HG03469 (cell line): Measurements from ENCODE around the gene CENPP.

Source experiments
- ATAC-seq: cut with Tn5 transposase; IDR thresholded peaks from one replicate; pipeline ENCODE4 v1.9.1; 2021; ENCODE audit warnings: mild to moderate bottlenecking, moderate library complexity, moderate number of reproducible peaks; ENCODE audit not compliant: unreplicated experiment

The CENPP gene

GRCh38 chr9:92312887-92313623 is 12.7 kb upstream of the CENPP start:
- ATAC-seq: no peak

DNA sequence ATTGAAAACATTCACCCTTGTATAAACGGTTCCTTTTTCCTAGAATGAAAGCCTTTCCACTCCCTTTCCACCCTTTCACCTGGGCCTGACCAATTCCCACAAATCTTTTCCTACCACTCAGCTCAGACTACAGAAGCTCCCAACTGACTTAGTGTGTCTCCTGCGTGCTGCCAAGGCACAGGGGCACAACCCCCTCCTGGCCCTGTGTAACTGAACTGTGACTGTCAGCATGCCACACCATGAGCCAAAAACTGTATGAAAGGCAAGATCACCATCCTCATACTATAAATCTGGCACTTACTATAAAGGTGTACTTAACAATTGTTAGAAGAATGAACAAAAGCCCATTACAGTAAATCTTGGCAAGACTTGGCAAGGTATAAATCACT is 12.1 kb upstream of the CENPP start:
- no peak for ATAC-seq

- ATAC-seq: no peak
These were observed 10.3 kb upstream of the CENPP start for GRCh38 chr9:92315456-92315855.

DNA sequence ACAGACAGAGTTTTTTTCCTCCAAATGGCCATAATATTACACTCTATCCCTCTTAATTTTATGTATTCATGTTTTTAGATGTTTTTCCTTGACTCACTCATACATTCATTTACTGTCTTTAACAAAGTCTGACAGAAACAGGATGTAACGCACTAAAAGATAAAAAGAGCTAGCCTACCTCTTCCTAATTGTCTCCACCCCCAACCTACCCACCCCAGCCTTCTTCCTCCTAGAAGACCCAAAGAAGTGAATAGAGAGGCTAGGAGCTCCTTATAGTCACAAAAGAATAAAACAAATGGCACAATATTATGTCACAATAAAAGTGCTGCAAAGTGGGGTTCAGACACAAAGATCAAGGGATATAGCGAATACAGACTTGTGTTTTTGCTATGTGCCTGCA is 1.3 kb upstream of the CENPP start:
- ATAC-seq: no peak

GRCh38 chr9:92324889-92325268 is 874 bp upstream of the CENPP start:
- ATAC-seq: no peak

GRCh38 chr9:92325991-92326500 is 293 bp downstream of the CENPP start:
- no peak for ATAC-seq

DNA sequence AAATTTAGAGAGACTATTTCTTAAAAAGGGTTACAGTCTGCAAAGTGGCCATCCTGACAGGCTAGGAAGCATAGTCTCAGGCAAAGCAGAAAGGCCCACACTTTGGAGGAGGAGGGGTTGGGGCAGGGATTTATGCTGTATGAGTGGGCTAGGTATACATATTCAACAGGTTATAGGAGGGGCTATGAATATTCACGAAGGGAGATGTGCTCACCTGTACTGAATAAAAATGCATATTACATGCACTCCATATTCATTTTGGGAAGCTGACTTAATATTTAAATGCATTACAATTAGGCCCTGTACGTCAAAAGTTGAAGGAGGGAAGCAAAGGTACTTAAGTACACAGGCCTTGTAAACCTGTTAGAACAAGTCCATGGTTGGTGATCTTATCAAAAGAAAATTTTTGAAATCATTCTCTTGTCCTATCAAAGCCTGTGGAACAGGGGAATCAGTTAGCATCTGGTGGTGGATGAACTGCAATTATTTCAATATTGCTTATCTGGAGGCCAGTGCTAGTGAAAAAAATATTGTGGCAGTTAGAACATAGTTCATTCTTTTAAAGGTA is 1.6 kb downstream of the CENPP start:
- no peak for ATAC-seq

- ATAC-seq: no peak
These were observed 2.5 kb downstream of the CENPP start for GRCh38 chr9:92328225-92328624.

DNA sequence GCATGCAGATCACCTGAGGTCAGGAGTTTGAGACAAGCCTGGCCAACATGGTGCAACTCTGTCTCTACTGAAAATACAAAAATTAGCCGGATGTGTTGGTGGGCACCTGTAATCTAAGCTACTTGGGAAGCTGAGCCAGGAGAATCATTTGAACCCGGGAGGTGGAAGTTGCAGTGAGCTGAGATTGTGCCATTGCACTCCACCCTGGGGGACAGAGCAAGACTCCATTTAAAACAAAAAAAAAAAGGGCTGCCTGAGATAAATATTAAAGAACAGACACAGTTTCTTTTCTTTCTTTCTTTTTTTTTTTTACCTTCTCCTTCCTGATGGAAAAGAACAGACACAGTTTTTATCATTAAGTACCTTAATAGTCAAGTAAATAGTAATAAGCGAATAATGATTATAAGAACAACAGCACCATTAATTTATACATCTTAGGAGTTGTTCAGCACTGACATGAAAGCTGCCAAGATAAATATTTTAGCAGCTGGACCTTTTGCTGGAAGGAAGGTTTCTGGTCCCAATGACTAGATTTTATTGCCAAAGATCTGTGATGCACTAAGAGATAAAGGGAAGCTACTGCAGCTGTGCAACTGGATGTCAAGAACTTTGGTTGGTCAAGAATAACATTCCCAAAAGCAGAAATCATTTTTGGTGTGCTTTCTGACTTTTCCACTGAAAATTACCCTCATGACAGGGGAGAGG is 7.0 kb downstream of the CENPP start:
- no peak for ATAC-seq

DNA sequence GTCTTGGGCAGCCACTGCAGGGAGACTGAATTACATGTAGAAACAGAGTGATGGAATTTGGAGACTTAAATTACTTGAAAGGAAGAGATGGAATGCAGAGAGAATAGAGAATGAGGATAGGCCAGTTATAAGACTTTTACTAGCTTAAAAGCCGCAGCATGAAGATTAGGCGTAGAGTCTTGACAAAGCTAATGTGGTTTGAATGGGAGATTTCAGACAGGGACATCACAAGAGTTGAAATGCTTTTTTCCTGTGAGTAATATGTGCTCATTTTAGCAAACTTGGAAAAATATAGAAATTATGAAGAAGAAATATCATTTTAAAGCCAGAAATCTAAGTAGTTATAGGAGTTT is 7.5 kb downstream of the CENPP start:
- ATAC-seq: no peak

- ATAC-seq: no peak
These were observed 15.8 kb downstream of the CENPP start for GRCh38 chr9:92341578-92341977.

GRCh38 chr9:92342825-92343488 is 17.2 kb downstream of the CENPP start:
- ATAC-seq: no peak

- no peak for ATAC-seq
These were observed 19.8 kb downstream of the CENPP start for GRCh38 chr9:92345582-92345981.

- no peak for ATAC-seq
These were observed 24.3 kb downstream of the CENPP start for GRCh38 chr9:92349771-92350739.

DNA sequence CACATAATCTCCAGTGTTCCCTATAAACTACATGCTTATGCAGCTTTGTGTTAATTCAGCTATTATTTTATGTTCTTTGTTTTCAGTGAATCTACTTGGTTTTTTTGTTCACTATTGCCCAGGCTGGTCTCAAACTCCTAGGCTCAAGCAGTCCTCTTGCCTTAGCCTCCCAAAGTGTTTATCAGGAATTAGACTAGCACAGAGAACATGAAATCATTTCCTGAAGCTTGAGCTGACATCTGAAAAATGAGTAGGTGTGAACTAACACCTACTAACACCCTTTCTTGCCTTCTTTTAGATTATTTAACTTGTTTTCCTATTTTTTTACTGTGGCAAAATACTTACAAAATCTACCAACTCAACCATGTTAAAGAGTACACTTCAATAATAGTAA is 25.0 kb downstream of the CENPP start:
- ATAC-seq: no peak

GRCh38 chr9:92353051-92353450 is 27.3 kb downstream of the CENPP start:
- ATAC-seq: no peak

- no peak for ATAC-seq
These were observed 33.7 kb downstream of the CENPP start for GRCh38 chr9:92359394-92359995.

- ATAC-seq: no peak
These were observed 34.3 kb downstream of the CENPP start for GRCh38 chr9:92360083-92360482.

DNA sequence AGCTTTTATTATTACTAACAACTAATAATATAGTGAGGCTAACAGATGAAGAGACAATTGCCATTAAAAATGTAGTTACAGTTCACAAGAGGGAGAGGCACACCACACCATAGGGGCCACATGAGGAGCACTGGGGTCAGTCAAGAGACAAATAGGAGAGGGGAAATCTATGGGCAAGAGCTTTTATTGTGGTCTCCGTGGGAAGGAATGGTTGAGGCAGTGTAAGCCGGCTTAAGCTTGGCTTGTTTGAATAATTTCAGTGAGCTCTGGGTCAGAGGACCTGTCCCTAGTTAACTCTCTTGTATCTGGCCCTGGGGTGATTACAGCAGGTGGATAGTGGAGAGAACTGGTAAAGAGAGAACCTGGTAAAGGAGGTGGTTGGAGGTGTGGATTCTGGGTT is 43.3 kb downstream of the CENPP start:
- ATAC-seq: no peak

DNA sequence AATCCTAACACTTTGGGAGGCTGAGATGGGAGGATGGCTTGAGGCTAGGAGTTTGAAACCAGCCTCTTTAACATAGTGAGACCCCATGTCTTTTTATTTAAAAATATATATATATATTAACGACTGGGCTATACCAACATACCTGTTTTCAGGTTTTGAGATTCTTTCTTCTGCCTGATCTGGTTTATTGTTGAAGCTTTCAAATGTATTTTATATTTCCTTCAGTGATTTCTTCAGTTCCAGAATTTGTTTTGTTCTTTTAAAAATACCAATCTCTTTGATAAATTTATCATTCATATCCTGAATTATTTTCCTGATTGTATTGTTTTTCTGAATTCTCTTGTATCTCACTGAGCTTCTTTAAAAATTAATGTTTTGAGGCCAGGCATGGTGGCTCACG is 47.4 kb downstream of the CENPP start:
- no peak for ATAC-seq
